GM12878 (cell line): ENCODE results near the gene DGKB. TPM values are rescaled to one million over a fixed set of nuclear protein-coding genes. Genes with fewer than 3 reads are reported as not detected.

Experiments used
- ATAC-seq: fragments of 200-7000 bp; cut with Tn5 transposase; 3 replicates; pipeline ENCODE4 v1.9.1; 2020; ENCODE audit warnings: mild to moderate bottlenecking, moderate library complexity
- BruUV-seq: library from RNA; stranded (reverse); fragments of 400-500 nt; replicated peaks from 2 replicates; lab custom pipeline; 2021; lab: Mats Ljungman, UMichigan
- CTCF ChIA-PET: fragments of 300-600 bp; sonication (Branson Sonifier 250); formaldehyde crosslinking; extraction: SDS; loops from one replicate; lab custom pipeline; 2021; ENCODE audit warnings: inconsistent platforms; lab: Yijun Ruan, JAX
- POLR2A ChIA-PET: fragments of 350-600 bp; formaldehyde crosslinking; extraction: SDS; loops from one replicate; lab custom pipeline; 2021; ENCODE audit warnings: inconsistent platforms; lab: Charles Lee
- RAD21 ChIA-PET: fragments of 300-600 bp; sonication (Branson Sonifier 250); formaldehyde crosslinking; loops from one replicate; lab custom pipeline; 2023; ENCODE audit warnings: antibody characterized with exemption; ENCODE audit not compliant: unreplicated experiment; lab: Charles Lee
- SMC1A ChIA-PET: fragments of 300-600 bp; sonication (Branson Sonifier 250); formaldehyde crosslinking; loops from one replicate; lab custom pipeline; 2023; ENCODE audit not compliant: unreplicated experiment, uncharacterized antibody; lab: Charles Lee
- DNase-seq: peaks from one replicate; pipeline ENCODE4 v3.0.0-alpha.2; 2011; ENCODE audit warnings: low read depth, low spot score
- FAIRE-seq: peaks from 3 replicates; lab custom pipeline; 2011; peaks lifted over from hg19 to GRCh38; lab: Jason Lieb, UNC
- H2AFZ ChIP-seq: 2 replicates; pipeline ENCODE4 v1.6.0; 2011; ENCODE audit warnings: low read depth, low read length, control low read depth; ENCODE audit not compliant: control insufficient read depth
- H3K27ac ChIP-seq: 2 replicates; pipeline ENCODE4 v1.5.1; 2011; ENCODE audit warnings: control low read depth; ENCODE audit not compliant: control insufficient read depth, insufficient read depth
- H3K27me3 ChIP-seq, 2 experiments: replicated peaks in 1 of 2; 2 replicates each; pipeline versions ENCODE4 v1.6.0 to v1.6.1; 2011; ENCODE audit warnings: low read length in 1 of 2; ENCODE audit not compliant: control insufficient read depth in 2 of 2, insufficient read depth in 2 of 2
- H3K36me3 ChIP-seq, 2 experiments: 2 replicates each; pipeline ENCODE4 v1.5.1; 2011; ENCODE audit warnings: low read length in 1 of 2; ENCODE audit not compliant: control insufficient read depth in 2 of 2, insufficient read depth in 2 of 2
- H3K4me1 ChIP-seq: 2 replicates; pipeline ENCODE4 v1.6.1; 2011; ENCODE audit warnings: mild to moderate bottlenecking, low read length, moderate library complexity, mixed read lengths; ENCODE audit not compliant: control insufficient read depth, insufficient read depth
- H3K4me2 ChIP-seq: 2 replicates; pipeline ENCODE4 v1.6.0; 2011; ENCODE audit warnings: control low read depth; ENCODE audit not compliant: control insufficient read depth, insufficient read depth
- H3K4me3 ChIP-seq: fragments of 200-600 bp; sonication (generic); 2 replicates; pipeline ENCODE4 v1.5.1; 2016
- H3K79me2 ChIP-seq: 2 replicates; pipeline ENCODE4 v1.6.0; 2011; ENCODE audit warnings: low read length; ENCODE audit not compliant: control insufficient read depth, insufficient read depth
- H3K9ac ChIP-seq: 2 replicates; pipeline ENCODE4 v1.8.0; 2011; ENCODE audit warnings: low read length, control low read depth, mixed read lengths; ENCODE audit not compliant: control insufficient read depth, insufficient read depth
- H3K9me3 ChIP-seq: replicated peaks from 3 replicates; pipeline ENCODE4 v1.5.1; 2011; ENCODE audit warnings: mild to moderate bottlenecking, low read length; ENCODE audit not compliant: control insufficient read depth, insufficient read depth
- H4K20me1 ChIP-seq: 2 replicates; pipeline ENCODE4 v1.6.0; 2011; ENCODE audit not compliant: control insufficient read depth, insufficient read depth
- BCL3 ChIP-seq: IDR thresholded peaks from 2 replicates; pipeline ENCODE4 v1.6.1; 2011; ENCODE audit warnings: borderline replicate concordance, low read depth, mild to moderate bottlenecking, moderate library complexity, low read length; ENCODE audit not compliant: insufficient read depth, poor library complexity, severe bottlenecking
- CEBPZ ChIP-seq: fragments of 150-350 bp; IDR thresholded peaks from 2 replicates; pipeline ENCODE4 v1.6.1; 2016; ENCODE audit warnings: low read depth, low read length
- ESRRA ChIP-seq: IDR thresholded peaks from 2 replicates; pipeline ENCODE4 v1.6.1; 2012; ENCODE audit warnings: mild to moderate bottlenecking, low read length, improper control_type of control experiment
- EZH2 ChIP-seq: IDR thresholded peaks from 2 replicates; pipeline ENCODE4 v1.6.1; 2012; ENCODE audit warnings: low read depth, mild to moderate bottlenecking, control low read depth, inconsistent platforms, low read length, borderline replicate concordance; ENCODE audit not compliant: control insufficient read depth
- FOXM1 ChIP-seq: IDR thresholded peaks from 2 replicates; pipeline ENCODE4 v1.6.1; 2012; ENCODE audit warnings: low read depth, mild to moderate bottlenecking, inconsistent platforms, low read length, moderate library complexity
- HDAC2 ChIP-seq: fragments of 200-600 bp; sonication (generic); IDR thresholded peaks from 2 replicates; pipeline ENCODE4 v1.6.1; 2017
- JUND ChIP-seq: IDR thresholded peaks from 2 replicates; pipeline ENCODE4 v1.6.1; 2012; ENCODE audit warnings: low read depth, mild to moderate bottlenecking, low read length, improper control_type of control experiment, moderate library complexity
- KLF5 ChIP-seq: fragments of 450-650 bp; IDR thresholded peaks from 2 replicates; pipeline ENCODE4 v1.6.1; 2014; ENCODE audit warnings: mild to moderate bottlenecking; ENCODE audit not compliant: partially characterized antibody
- PKNOX1 ChIP-seq: fragments of 450-650 bp; IDR thresholded peaks from 2 replicates; pipeline ENCODE4 v1.6.1; 2016; ENCODE audit warnings: mild to moderate bottlenecking
- RCOR1 ChIP-seq: conservative IDR thresholded peaks from 2 replicates; pipeline ENCODE4 v1.6.1; 2012; ENCODE audit warnings: low read depth, low read length, improper control_type of control experiment
- TARDBP ChIP-seq: IDR thresholded peaks from 2 replicates; pipeline ENCODE4 v1.6.1; 2016; ENCODE audit warnings: borderline replicate concordance
- USF2 ChIP-seq: IDR thresholded peaks from 2 replicates; pipeline ENCODE4 v1.6.1; 2011; ENCODE audit warnings: low read depth, low read length, improper control_type of control experiment, borderline replicate concordance
- WRNIP1 ChIP-seq: IDR thresholded peaks from 2 replicates; pipeline ENCODE4 v1.6.1; 2011; ENCODE audit warnings: low read depth, low read length, improper control_type of control experiment, borderline replicate concordance
- ZNF24 ChIP-seq: fragments of 450-650 bp; IDR thresholded peaks from 2 replicates; pipeline ENCODE4 v1.6.1; 2017; ENCODE audit warnings: antibody characterized with exemption, mild to moderate bottlenecking
- WGBS: methylation state at CpG from one replicate; pipeline ENCODE4 v1.1.6; 2016; ENCODE audit warnings: low lambda C conversion rate; ENCODE audit not compliant: insufficient replicate concordance, insufficient coverage; ENCODE audit errors: missing lambda C conversion rate; 5-methylcytosine and 5-hydroxymethylcytosine counted together
- in situ Hi-C: fragments of 300-500 bp; cut with MboI; formaldehyde crosslinking; loops from 9 replicates; pipeline ENCODE4 v1.14.3; 2018; ENCODE audit warnings: mixed read lengths
- intact Hi-C: fragments of 100-400 bp; cut with micrococcal nuclease; formaldehyde crosslinking; loops from one replicate; pipeline ENCODE4 v1.14.2; 2022; ENCODE audit not compliant: unreplicated experiment
- polyA plus RNA-seq, 11 experiments: library from polyadenylated mRNA; depleted of rRNA in 4 of 11; unstranded in 6 of 11; stranded (reverse) in 5 of 11; fragments of >200 nt; fragmentation: Nextera tagmentation in 4 of 11; fragmentation: Illumina TruSeq in 1 of 11; extraction: Ambion mirVana in 4 of 11; extraction: Trizol in 1 of 11; gene quantifications; 1 replicate in 1 of 11; 2 replicates in 10 of 11; pipeline versions ENCODE4 v1.2.1 to v1.2.3, GENCODE V29; 2011 to 2016; ENCODE audit warnings: inconsistent platforms in 2 of 11, missing spikeins in 2 of 11, low read depth in 1 of 11
- total RNA-seq, 4 experiments: library from RNA; depleted of rRNA in 3 of 4; stranded (reverse); fragments of >200 nt in 3 of 4; fragmentation: Illumina TruSeq in 1 of 4; extraction: Trizol in 1 of 4; gene quantifications; 2 replicates each; pipeline versions ENCODE4 v1.2.1 to v1.2.3, GENCODE V29; 2013 to 2021
- TF ChIP-seq, protein P1 (sequence below): fragments of 150-350 bp; IDR thresholded peaks from 2 replicates; pipeline ENCODE4 v1.6.1; 2014; ENCODE audit warnings: mild to moderate bottlenecking, low read depth, low read length

Gene DGKB
- total and polyA plus RNA-seq, 10 of the 15 experiments (the other 5 are each of a cell fraction or from before 2014, with no cell fraction given) = 0.02 to 0.10 (median 0.04) TPM; not detected in 6

- TF ChIP-seq FOXM1 = no peak
- TF ChIP-seq JUND = no peak
- no peak for TF ChIP-seq HDAC2
- TF ChIP-seq ZNF24 = 0 out of 2 replicates have a peak, but pooled peaks have one; percentile 12
- TF ChIP-seq TARDBP = no peak
- no peak for TF ChIP-seq KLF5
- TF ChIP-seq ESRRA = no peak
These were observed 272.5 kb downstream of the DGKB start (continued) for GRCh38 chr7:14630048-14630447.

- intact Hi-C loops = no loop called here
- H3K4me3 ChIP-seq = no peak overlapping the region
- ChIA-PET SMC1A (no interaction called here), POLR2A (no interaction called here), CTCF (no interaction called here), RAD21 (no interaction called here)
- ATAC-seq = no peak
- no peaks in the 10 kb centered on the region for H3K27me3 ChIP-seq
- no peaks in the 10 kb centered on the region for H3K36me3 ChIP-seq
- H3K27ac ChIP-seq = no peak overlapping the region
- no peak overlapping the region for H3K4me2 ChIP-seq
- no peak for DNase-seq
- WGBS = 0% methylated on average over 1 of the region's 1 CpG
- H3K9me3 ChIP-seq = no peaks in the 10 kb centered on the region
- no TSS peak for BruUV-seq
- no peaks in the 10 kb centered on the region for H3K4me1 ChIP-seq
- H2AFZ ChIP-seq = no peak overlapping the region
- FAIRE-seq = no peak
- no peaks in the 10 kb centered on the region for H4K20me1 ChIP-seq
- in situ Hi-C loops = no loop called here
- no peak overlapping the region for H3K9ac ChIP-seq
- no peaks in the 10 kb centered on the region for H3K79me2 ChIP-seq
- TF ChIP-seq PKNOX1 (no peak), RCOR1 (no peak), WRNIP1 (no peak), CEBPZ (no peak), EZH2 (no peak), BCL3 (no peak), USF2 (no peak)
- TF ChIP-seq, protein P1, sequence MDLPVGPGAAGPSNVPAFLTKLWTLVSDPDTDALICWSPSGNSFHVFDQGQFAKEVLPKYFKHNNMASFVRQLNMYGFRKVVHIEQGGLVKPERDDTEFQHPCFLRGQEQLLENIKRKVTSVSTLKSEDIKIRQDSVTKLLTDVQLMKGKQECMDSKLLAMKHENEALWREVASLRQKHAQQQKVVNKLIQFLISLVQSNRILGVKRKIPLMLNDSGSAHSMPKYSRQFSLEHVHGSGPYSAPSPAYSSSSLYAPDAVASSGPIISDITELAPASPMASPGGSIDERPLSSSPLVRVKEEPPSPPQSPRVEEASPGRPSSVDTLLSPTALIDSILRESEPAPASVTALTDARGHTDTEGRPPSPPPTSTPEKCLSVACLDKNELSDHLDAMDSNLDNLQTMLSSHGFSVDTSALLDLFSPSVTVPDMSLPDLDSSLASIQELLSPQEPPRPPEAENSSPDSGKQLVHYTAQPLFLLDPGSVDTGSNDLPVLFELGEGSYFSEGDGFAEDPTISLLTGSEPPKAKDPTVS = no peak
These were observed 274.0 kb downstream of the DGKB start for GRCh38 chr7:14628516-14628915.
